GM21717 (cell line): ENCODE measurements around the gene ACVR1B.

Source experiments
- ATAC-seq: cut with Tn5 transposase; IDR thresholded peaks from one replicate; pipeline ENCODE4 v1.9.1; 2021; ENCODE audit warnings: mild to moderate bottlenecking, moderate library complexity; ENCODE audit not compliant: unreplicated experiment

Gene ACVR1B

DNA sequence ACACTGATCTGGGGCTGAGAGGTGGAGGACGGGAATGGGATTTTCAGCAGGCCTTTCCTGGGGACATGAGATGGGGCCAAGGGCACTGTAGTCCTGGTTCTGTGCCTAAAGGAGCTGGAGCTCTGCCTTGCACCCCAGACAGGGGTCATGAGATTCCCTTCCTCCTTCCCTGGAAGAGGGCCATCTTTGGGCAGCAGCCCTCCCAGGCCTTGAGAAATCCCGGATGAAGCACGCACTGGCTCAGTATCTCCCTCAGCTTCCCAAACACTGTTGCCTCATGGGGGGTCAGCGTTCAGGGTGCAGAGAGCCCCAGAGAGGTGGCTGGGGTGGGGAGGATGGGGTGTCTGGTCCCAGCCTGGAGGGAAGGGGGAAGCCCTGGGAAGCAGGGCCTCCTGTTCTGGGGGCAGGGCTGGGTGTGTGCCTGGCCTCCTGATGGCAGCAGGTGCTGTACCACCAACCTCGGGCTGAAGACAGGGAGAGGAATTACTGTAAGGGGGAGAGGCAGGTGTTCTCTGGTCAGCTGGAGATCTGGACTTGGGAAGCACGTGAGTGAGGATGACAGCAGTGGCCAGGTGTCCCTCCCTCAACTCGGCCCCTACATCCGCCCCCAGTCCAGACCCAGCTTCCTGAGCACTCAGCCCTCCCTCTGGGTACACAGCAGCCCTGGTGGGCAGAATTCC is 91.3 kb downstream of the ACVR1B start:
- ATAC-seq, result no peak

GRCh38 chr12:52043386-52044212 is 92.1 kb downstream of the ACVR1B start:
- no peak for ATAC-seq

GRCh38 chr12:52044292-52044983 is 92.9 kb downstream of the ACVR1B start:
- ATAC-seq, result no peak

- ATAC-seq, result no peak
Observed at GRCh38 chr12:52045794-52046199, 94.3 kb downstream of the ACVR1B start.
